HG03045 (cell line): ENCODE data around the gene SUN3.
"Not testable (repeated sequence)": the region's sequence is repeated elsewhere in the genome, so short reads cannot be mapped to it uniquely, and the experiment has no call there.

ENCODE experiments used
- ATAC-seq: cut with Tn5 transposase; IDR thresholded peaks from one replicate; pipeline ENCODE4 v1.9.1; 2021; ENCODE audit warnings: mild to moderate bottlenecking, moderate library complexity; ENCODE audit not compliant: unreplicated experiment

SUN3 gene

GRCh38 chr7:48033922-48034321 lies 5.0 kb upstream of the SUN3 start:
- no peak for ATAC-seq

GRCh38 chr7:48031111-48031510 lies 2.2 kb upstream of the SUN3 start:
- ATAC-seq = no peak

- no peak for ATAC-seq
These were observed 3.3 kb downstream of the SUN3 start for GRCh38 chr7:48025624-48026023.

- no peak for ATAC-seq
These were observed 11.2 kb downstream of the SUN3 start for GRCh38 chr7:48017674-48018073.

GRCh38 chr7:48016641-48017040 lies 12.3 kb downstream of the SUN3 start:
- ATAC-seq = no peak

- ATAC-seq = no peak
These were observed 17.0 kb downstream of the SUN3 start for GRCh38 chr7:48011951-48012350.

- no peak for ATAC-seq
These were observed 17.6 kb downstream of the SUN3 start for GRCh38 chr7:48011323-48011722.

GRCh38 chr7:48009954-48010353 lies 19.0 kb downstream of the SUN3 start:
- ATAC-seq = no peak

- no peak for ATAC-seq
These were observed 19.6 kb downstream of the SUN3 start for GRCh38 chr7:48009257-48009656.

- ATAC-seq = no peak
These were observed 22.0 kb downstream of the SUN3 start for GRCh38 chr7:48006866-48007265.

- ATAC-seq = peak; percentile 56
These were observed 24.3 kb downstream of the SUN3 start for GRCh38 chr7:48004638-48005037.

- ATAC-seq = no peak
These were observed 24.9 kb downstream of the SUN3 start for GRCh38 chr7:48004032-48004431.

- ATAC-seq = not testable (repeated sequence)
These were observed 28.7 kb downstream of the SUN3 start for GRCh38 chr7:48000164-48000563.

- ATAC-seq = no peak
These were observed 29.5 kb downstream of the SUN3 start for GRCh38 chr7:47999413-47999812.

GRCh38 chr7:47992446-47992845 lies 36.5 kb downstream of the SUN3 start:
- no peak for ATAC-seq

GRCh38 chr7:47991741-47992311 lies 37.1 kb downstream of the SUN3 start:
- peak; percentile 100 for ATAC-seq

GRCh38 chr7:47991270-47991669 lies 37.6 kb downstream of the SUN3 start:
- ATAC-seq = no peak

- ATAC-seq = no peak
These were observed 38.3 kb downstream of the SUN3 start for GRCh38 chr7:47990592-47990991.

GRCh38 chr7:47989607-47990400 lies 39.1 kb downstream of the SUN3 start:
- not testable (repeated sequence) for ATAC-seq

GRCh38 chr7:47988496-47989386 lies 40.2 kb downstream of the SUN3 start:
- ATAC-seq = no peak

GRCh38 chr7:47982610-47983009 lies 46.3 kb downstream of the SUN3 start:
- ATAC-seq = no peak

GRCh38 chr7:47980648-47981047 lies 48.3 kb downstream of the SUN3 start:
- not testable (repeated sequence) for ATAC-seq
